HepG2 (cell line): ENCODE results near the gene RNF114. TPM values are rescaled to one million over a fixed set of nuclear protein-coding genes. Genes with fewer than 3 reads are reported as not detected.
A peak's percentile ranks its signal among the peaks of the same experiment; 100 is the strongest.

Source experiments
- ATAC-seq: fragments of 200-7000 bp; cut with Tn5 transposase; 3 replicates; pipeline ENCODE4 v1.9.1; 2020; ENCODE audit warnings: mild to moderate bottlenecking, moderate library complexity
- BruUV-seq: library from RNA; stranded (reverse); fragments of 400-500 nt; replicated peaks from 2 replicates; lab custom pipeline; 2021; lab: Mats Ljungman, UMichigan
- CTCF ChIA-PET: fragments of 300-600 bp; formaldehyde crosslinking; extraction: SDS; loops from one replicate; lab custom pipeline; 2021; ENCODE audit warnings: low total read pairs, inconsistent platforms, low intra/inter-chr PET ratio; lab: Yijun Ruan, JAX
- POLR2A ChIA-PET: fragments of 350-600 bp; sonication (Branson Sonifier 250); formaldehyde crosslinking; loops from one replicate; lab custom pipeline; 2020; ENCODE audit warnings: antibody characterized with exemption, inconsistent platforms; lab: Yijun Ruan, JAX
- DNase-seq: peaks from one replicate; pipeline ENCODE4 v3.0.0-alpha.2; 2015; ENCODE audit warnings: low spot score
- FAIRE-seq: peaks from 3 replicates; lab custom pipeline; 2011; peaks lifted over from hg19 to GRCh38; lab: Jason Lieb, UNC
- H2AFZ ChIP-seq: one replicate; pipeline ENCODE4 v1.6.1; 2011; ENCODE audit warnings: low read length, inconsistent platforms
- H3K27ac ChIP-seq: fragments of 300-600 bp; 3 replicates; pipeline ENCODE4 v1.8.0; 2011; ENCODE audit warnings: mixed run types, mild to moderate bottlenecking, mixed read lengths, low read length, inconsistent platforms; ENCODE audit not compliant: insufficient read depth; ENCODE audit errors: extremely low read length
- H3K27me3 ChIP-seq, 2 experiments: fragments of 200-600 bp in 1 of 2; 2 replicates in 1 of 2; 3 replicates in 1 of 2; pipeline versions ENCODE4 v1.6.0 to v1.8.0; 2011; ENCODE audit warnings: low read length in 2 of 2, mild to moderate bottlenecking in 2 of 2, moderate library complexity in 2 of 2, inconsistent platforms in 1 of 2; ENCODE audit not compliant: insufficient read depth in 2 of 2, control insufficient read depth in 1 of 2
- H3K36me3 ChIP-seq, 2 experiments: fragments of 200-600 bp in 1 of 2; replicated peaks in 1 of 2; 2 replicates in 1 of 2; 3 replicates in 1 of 2; pipeline versions ENCODE4 v1.5.1 to v1.8.0; 2011; ENCODE audit warnings: low read length in 2 of 2, inconsistent platforms in 1 of 2; ENCODE audit not compliant: insufficient read depth in 2 of 2, control insufficient read depth in 1 of 2
- H3K4me1 ChIP-seq: 2 replicates; pipeline ENCODE4 v1.5.1; 2012; ENCODE audit warnings: low read length, inconsistent platforms; ENCODE audit not compliant: insufficient read depth
- H3K4me2 ChIP-seq: 2 replicates; pipeline ENCODE4 v1.6.0; 2011; ENCODE audit warnings: low read depth, low read length, inconsistent platforms
- H3K4me3 ChIP-seq, 3 experiments: fragments of 200-600 bp in 1 of 3; sonication (generic), shearing (Covaris generic) in 1 of 3; replicated peaks in 1 of 3; 2 replicates each; pipeline ENCODE4 v1.5.1; 2011 to 2016; ENCODE audit warnings: low read length in 3 of 3, inconsistent platforms in 2 of 3, low read depth in 2 of 3, mild to moderate bottlenecking in 2 of 3, control low read depth in 1 of 3, mixed read lengths in 1 of 3; ENCODE audit not compliant: insufficient read depth in 1 of 3
- H3K79me2 ChIP-seq: one replicate; pipeline ENCODE4 v1.6.1; 2011; ENCODE audit warnings: low read length, inconsistent platforms; ENCODE audit not compliant: insufficient read depth
- H3K9ac ChIP-seq: 2 replicates; pipeline ENCODE4 v1.6.0; 2011; ENCODE audit warnings: mild to moderate bottlenecking, low read depth, low read length, inconsistent platforms; ENCODE audit not compliant: insufficient read depth
- H3K9me3 ChIP-seq: 2 replicates; pipeline ENCODE4 v1.5.1; 2012; ENCODE audit warnings: mild to moderate bottlenecking, low read length
- H4K20me1 ChIP-seq: 2 replicates; pipeline ENCODE4 v1.6.0; 2011; ENCODE audit warnings: inconsistent platforms, mild to moderate bottlenecking, low read length, moderate library complexity; ENCODE audit not compliant: insufficient read depth
- DNMT1 ChIP-seq: sonication (generic); formaldehyde crosslinking; IDR thresholded peaks from 2 replicates; pipeline ENCODE4 v1.5.1; 2020; ENCODE audit warnings: mild to moderate bottlenecking, missing genetic modification reagents
- ETV5 ChIP-seq: IDR thresholded peaks from 2 replicates; pipeline ENCODE4 v1.6.1; 2018; ENCODE audit warnings: missing biosample characterization, missing genetic modification reagents, inconsistent platforms, borderline replicate concordance
- GATAD1 ChIP-seq: IDR thresholded peaks from 2 replicates; pipeline ENCODE4 v1.6.1; 2016; ENCODE audit warnings: missing genetic modification reagents, missing compliant biosample characterization
- MTF2 ChIP-seq: sonication (generic); formaldehyde crosslinking; IDR thresholded peaks from 2 replicates; pipeline ENCODE4 v1.5.0; 2020; ENCODE audit warnings: missing genetic modification reagents, borderline replicate concordance
- MXI1 ChIP-seq: IDR thresholded peaks from 3 replicates; pipeline ENCODE4 v1.6.1; 2012; ENCODE audit warnings: low read depth, low read length, inconsistent platforms, borderline replicate concordance
- TBX2 ChIP-seq: sonication (generic); formaldehyde crosslinking; IDR thresholded peaks from 2 replicates; pipeline ENCODE4 v1.5.0; 2020; ENCODE audit warnings: missing genetic modification reagents, mild to moderate bottlenecking, borderline replicate concordance
- ZMYM2 ChIP-seq: sonication (generic); formaldehyde crosslinking; IDR thresholded peaks from 2 replicates; pipeline ENCODE4 v1.8.0; 2022; ENCODE audit warnings: mild to moderate bottlenecking, missing genetic modification reagents
- ZNF121 ChIP-seq: sonication (generic); formaldehyde crosslinking; IDR thresholded peaks from 2 replicates; pipeline ENCODE4 v1.5.0; 2020; ENCODE audit warnings: mild to moderate bottlenecking, missing genetic modification reagents
- ZNF260 ChIP-seq: sonication (generic); formaldehyde crosslinking; IDR thresholded peaks from 2 replicates; pipeline ENCODE4 v1.4.0; 2020; ENCODE audit warnings: missing genetic modification reagents, low read depth, mild to moderate bottlenecking, borderline replicate concordance
- ZNF430 ChIP-seq: sonication (generic); formaldehyde crosslinking; IDR thresholded peaks from 2 replicates; pipeline ENCODE4 v1.9.0; 2021; ENCODE audit warnings: mild to moderate bottlenecking, missing genetic modification reagents
- ZNF629 ChIP-seq: sonication (generic); formaldehyde crosslinking; conservative IDR thresholded peaks from 2 replicates; pipeline ENCODE4 v1.5.0; 2020; ENCODE audit warnings: missing genetic modification reagents
- WGBS: methylation state at CpG from one replicate; pipeline ENCODE4 v1.1.6; 2017; ENCODE audit warnings: low lambda C conversion rate; 5-methylcytosine and 5-hydroxymethylcytosine counted together
- in situ Hi-C: cut with HindIII; loops from 2 replicates; pipeline ENCODE4 v1.10.0; 2017; ENCODE audit warnings: low pct_unique_long_range_greater_than_20kb; ENCODE audit not compliant: extremely low pct_ligation_motif_present
- intact Hi-C: fragments of 100-400 bp; cut with micrococcal nuclease; formaldehyde crosslinking; loops from one replicate; pipeline ENCODE4 v1.10.0; 2022; ENCODE audit not compliant: unreplicated experiment
- polyA plus RNA-seq, 8 experiments: library from polyadenylated mRNA; depleted of rRNA in 3 of 8; stranded (reverse) in 7 of 8; unstranded in 1 of 8; fragments of >200 nt; fragmentation: Illumina TruSeq in 4 of 8; extraction: Trizol in 4 of 8; gene quantifications; 2 replicates each; pipeline versions ENCODE4 v1.2.1 to v1.2.3, GENCODE V29; 2011 to 2016; ENCODE audit warnings: low read depth in 4 of 8, missing spikeins in 1 of 8, mixed read lengths in 1 of 8; ENCODE audit not compliant: insufficient read depth in 1 of 8
- total RNA-seq, 5 experiments: library from RNA; depleted of rRNA; stranded (reverse); fragments of >200 nt; fragmentation: Illumina TruSeq; extraction: Trizol; gene quantifications; 2 replicates each; pipeline ENCODE4 v1.2.3, GENCODE V29; 2016; ENCODE audit warnings: low read depth in 1 of 5
- TF ChIP-seq, protein P1 (sequence below): sonication (generic); formaldehyde crosslinking; conservative IDR thresholded peaks from 2 replicates; pipeline ENCODE4 v1.8.0; 2022; ENCODE audit warnings: missing genetic modification reagents
- TF ChIP-seq, protein P2 (sequence below): sonication (generic); formaldehyde crosslinking; IDR thresholded peaks from 2 replicates; pipeline ENCODE4 v1.5.0; 2020; ENCODE audit warnings: mild to moderate bottlenecking, missing genetic modification reagents, borderline replicate concordance

Gene RNF114
- total and polyA plus RNA-seq, 2 of the 13 experiments (the other 11 are each of a cell fraction or from before 2014, with no cell fraction given) = 119 to 126 TPM

GRCh38 chr20:49919461-49919860, 16.7 kb upstream of the RNF114 start:
- Histone ChIP-seq H3K4me2 (no peak overlapping the region), H3K9ac (no peak overlapping the region), H3K79me2 (peaks cover 8% of the 10 kb centered on the region), H3K27me3 (no peaks in the 10 kb centered on the region; a peak in 1 of 5 replicates), H3K4me1 (peaks cover 57% of the 10 kb centered on the region), H4K20me1 (no peaks in the 10 kb centered on the region), H2AFZ (no peak overlapping the region), H3K9me3 (no peaks in the 10 kb centered on the region), H3K36me3 (no peaks in the 10 kb centered on the region), H3K27ac (no peak overlapping the region), H3K4me3 (no peak overlapping the region)
- DNase-seq (no peak), ATAC-seq (no peak), FAIRE-seq (no peak)
- CTCF ChIA-PET = no interaction called here
- 100% methylated on average over 2 of the region's 2 CpGs for WGBS
- BruUV-seq = no TSS peak
- no peak for TF ChIP-seq MXI1
- 0 out of 2 replicates have a peak, but pooled peaks have one; percentile 12 for TF ChIP-seq MTF2
- TF ChIP-seq ZNF121 (CRISPR knock-in tag) = peak; percentile 82
- intact Hi-C loops = no loop called here
- POLR2A ChIA-PET = no interaction called here
- in situ Hi-C loops = no loop called here

DNA sequence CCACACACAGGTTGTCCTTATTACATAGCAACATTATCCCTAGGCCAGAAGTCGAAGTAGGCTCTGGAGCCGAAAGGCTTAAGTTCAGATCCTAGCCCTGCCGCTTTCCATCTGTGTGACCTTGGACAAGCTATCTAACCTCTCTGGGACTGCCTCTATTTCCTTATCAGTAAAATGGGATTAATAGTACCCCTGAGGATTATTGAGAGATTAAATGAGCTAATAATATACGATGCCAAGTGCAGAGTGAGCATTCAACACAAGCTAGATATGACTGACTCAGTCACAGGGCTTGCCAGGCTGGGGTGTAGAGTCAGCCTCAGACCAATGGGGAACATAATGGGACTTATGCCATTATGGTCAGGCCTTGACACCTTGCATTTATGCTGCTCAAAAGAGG, 11.9 kb upstream of the RNF114 start:
- Histone ChIP-seq H3K4me1 (peaks cover 42% of the 10 kb centered on the region), H2AFZ (no peak overlapping the region), H3K9me3 (no peaks in the 10 kb centered on the region), H3K27me3 (no peaks in the 10 kb centered on the region), H3K4me2 (no peak overlapping the region), H3K4me3 (no peak overlapping the region), H3K36me3 (no peaks in the 10 kb centered on the region), H3K9ac (no peak overlapping the region), H4K20me1 (no peaks in the 10 kb centered on the region), H3K27ac (no peak overlapping the region), H3K79me2 (no peaks in the 10 kb centered on the region)
- intact Hi-C loops = no loop called here
- 95% methylated on average over 4 of the region's 4 CpGs for WGBS
- DNase-seq (no peak), FAIRE-seq (no peak), ATAC-seq (no peak)
- in situ Hi-C loops = no loop called here
- BruUV-seq = no TSS peak
- POLR2A ChIA-PET = interaction anchor here (0.7 to 5.9 kb wide), 3 partner anchors 8 to 152 kb away, joined by 3 to 28 read pairs (median 4); partner anchors contain the start of genes RNF114 and SPATA2
- CTCF ChIA-PET = no interaction called here
- TF ChIP-seq, protein P1, sequence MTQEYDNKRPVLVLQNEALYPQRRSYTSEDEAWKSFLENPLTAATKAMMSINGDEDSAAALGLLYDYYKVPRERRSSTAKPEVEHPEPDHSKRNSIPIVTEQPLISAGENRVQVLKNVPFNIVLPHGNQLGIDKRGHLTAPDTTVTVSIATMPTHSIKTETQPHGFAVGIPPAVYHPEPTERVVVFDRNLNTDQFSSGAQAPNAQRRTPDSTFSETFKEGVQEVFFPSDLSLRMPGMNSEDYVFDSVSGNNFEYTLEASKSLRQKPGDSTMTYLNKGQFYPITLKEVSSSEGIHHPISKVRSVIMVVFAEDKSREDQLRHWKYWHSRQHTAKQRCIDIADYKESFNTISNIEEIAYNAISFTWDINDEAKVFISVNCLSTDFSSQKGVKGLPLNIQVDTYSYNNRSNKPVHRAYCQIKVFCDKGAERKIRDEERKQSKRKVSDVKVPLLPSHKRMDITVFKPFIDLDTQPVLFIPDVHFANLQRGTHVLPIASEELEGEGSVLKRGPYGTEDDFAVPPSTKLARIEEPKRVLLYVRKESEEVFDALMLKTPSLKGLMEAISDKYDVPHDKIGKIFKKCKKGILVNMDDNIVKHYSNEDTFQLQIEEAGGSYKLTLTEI (CRISPR knock-in tag) = no peak
- TF ChIP-seq ZNF629 (CRISPR knock-in tag) (peak; percentile 78), ETV5 (CRISPR knock-in tag) (no peak), ZNF430 (0 out of 2 replicates have a peak, but pooled peaks have one; percentile 41), TBX2 (CRISPR knock-in tag) (no peak), DNMT1 (CRISPR knock-in tag) (no peak), ZNF260 (CRISPR knock-in tag) (no peak), GATAD1 (0 out of 2 replicates have a peak, but pooled peaks have one; percentile 3), ZMYM2 (CRISPR knock-in tag) (0 out of 2 replicates have a peak, but pooled peaks have one; percentile 9)
- TF ChIP-seq, protein P2, sequence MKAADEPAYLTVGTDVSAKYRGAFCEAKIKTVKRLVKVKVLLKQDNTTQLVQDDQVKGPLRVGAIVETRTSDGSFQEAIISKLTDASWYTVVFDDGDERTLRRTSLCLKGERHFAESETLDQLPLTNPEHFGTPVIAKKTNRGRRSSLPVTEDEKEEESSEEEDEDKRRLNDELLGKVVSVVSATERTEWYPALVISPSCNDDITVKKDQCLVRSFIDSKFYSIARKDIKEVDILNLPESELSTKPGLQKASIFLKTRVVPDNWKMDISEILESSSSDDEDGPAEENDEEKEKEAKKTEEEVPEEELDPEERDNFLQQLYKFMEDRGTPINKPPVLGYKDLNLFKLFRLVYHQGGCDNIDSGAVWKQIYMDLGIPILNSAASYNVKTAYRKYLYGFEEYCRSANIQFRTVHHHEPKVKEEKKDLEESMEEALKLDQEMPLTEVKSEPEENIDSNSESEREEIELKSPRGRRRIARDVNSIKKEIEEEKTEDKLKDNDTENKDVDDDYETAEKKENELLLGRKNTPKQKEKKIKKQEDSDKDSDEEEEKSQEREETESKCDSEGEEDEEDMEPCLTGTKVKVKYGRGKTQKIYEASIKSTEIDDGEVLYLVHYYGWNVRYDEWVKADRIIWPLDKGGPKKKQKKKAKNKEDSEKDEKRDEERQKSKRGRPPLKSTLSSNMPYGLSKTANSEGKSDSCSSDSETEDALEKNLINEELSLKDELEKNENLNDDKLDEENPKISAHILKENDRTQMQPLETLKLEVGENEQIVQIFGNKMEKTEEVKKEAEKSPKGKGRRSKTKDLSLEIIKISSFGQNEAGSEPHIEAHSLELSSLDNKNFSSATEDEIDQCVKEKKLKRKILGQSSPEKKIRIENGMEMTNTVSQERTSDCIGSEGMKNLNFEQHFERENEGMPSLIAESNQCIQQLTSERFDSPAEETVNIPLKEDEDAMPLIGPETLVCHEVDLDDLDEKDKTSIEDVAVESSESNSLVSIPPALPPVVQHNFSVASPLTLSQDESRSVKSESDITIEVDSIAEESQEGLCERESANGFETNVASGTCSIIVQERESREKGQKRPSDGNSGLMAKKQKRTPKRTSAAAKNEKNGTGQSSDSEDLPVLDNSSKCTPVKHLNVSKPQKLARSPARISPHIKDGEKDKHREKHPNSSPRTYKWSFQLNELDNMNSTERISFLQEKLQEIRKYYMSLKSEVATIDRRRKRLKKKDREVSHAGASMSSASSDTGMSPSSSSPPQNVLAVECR (CRISPR knock-in tag) = 0 out of 2 replicates have a peak, but pooled peaks have one; percentile 2
